Measurements from ENCODE around the gene MLN.

MLN gene

DNA sequence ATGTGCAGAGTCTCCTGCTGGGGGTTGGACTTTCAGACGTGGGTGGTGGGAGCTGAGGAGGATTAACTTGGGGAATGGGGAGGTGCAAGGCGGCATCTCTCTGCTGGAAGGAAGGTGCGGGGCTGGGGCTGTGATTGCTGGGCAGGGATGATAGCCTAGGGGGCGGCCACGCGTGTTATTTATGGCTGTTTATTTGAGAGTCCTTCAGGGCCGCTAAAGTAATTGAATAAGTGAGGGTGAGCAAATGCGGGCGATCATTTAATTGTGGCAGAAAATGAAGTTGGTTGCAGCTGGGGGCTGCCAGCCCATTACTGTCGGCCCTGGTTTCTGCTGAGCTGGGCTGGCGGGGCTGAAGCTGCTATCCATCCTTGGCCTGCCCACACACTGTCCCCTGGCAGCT lies 49.6 kb downstream of the MLN start:
- DNase-seq (ENCODE audit: low read depth) = no peak
- no peak overlapping the region for H3K4me3 ChIP-seq (ENCODE audit: low read length)
- TF ChIP-seq, protein P1, sequence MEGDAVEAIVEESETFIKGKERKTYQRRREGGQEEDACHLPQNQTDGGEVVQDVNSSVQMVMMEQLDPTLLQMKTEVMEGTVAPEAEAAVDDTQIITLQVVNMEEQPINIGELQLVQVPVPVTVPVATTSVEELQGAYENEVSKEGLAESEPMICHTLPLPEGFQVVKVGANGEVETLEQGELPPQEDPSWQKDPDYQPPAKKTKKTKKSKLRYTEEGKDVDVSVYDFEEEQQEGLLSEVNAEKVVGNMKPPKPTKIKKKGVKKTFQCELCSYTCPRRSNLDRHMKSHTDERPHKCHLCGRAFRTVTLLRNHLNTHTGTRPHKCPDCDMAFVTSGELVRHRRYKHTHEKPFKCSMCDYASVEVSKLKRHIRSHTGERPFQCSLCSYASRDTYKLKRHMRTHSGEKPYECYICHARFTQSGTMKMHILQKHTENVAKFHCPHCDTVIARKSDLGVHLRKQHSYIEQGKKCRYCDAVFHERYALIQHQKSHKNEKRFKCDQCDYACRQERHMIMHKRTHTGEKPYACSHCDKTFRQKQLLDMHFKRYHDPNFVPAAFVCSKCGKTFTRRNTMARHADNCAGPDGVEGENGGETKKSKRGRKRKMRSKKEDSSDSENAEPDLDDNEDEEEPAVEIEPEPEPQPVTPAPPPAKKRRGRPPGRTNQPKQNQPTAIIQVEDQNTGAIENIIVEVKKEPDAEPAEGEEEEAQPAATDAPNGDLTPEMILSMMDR (IDR thresholded peaks at IDR 0.05; ENCODE audit: insufficient read depth, low read depth, low read length, missing control alignments) = no peak

DNA sequence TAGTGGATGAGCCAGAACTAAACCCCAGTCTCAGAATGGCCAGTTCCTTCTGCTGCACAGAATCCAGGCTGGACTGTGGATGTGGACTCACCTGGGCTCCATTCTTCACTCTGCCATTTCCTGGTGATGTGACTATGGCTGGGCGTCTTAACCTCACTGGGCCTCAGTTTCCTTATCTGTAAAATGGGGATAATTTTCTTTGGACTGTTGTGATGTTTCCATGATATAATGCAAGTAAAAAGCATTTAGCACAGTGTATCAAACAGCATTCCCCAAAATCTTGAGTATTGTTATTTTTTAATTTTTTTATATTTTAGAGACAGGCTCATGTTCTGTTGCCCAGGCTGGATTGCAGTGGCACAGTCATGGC lies 51.2 kb downstream of the MLN start:
- no peak overlapping the region for H3K4me3 ChIP-seq (ENCODE audit: low read length)
- no peak for DNase-seq (ENCODE audit: low read depth)

DNA sequence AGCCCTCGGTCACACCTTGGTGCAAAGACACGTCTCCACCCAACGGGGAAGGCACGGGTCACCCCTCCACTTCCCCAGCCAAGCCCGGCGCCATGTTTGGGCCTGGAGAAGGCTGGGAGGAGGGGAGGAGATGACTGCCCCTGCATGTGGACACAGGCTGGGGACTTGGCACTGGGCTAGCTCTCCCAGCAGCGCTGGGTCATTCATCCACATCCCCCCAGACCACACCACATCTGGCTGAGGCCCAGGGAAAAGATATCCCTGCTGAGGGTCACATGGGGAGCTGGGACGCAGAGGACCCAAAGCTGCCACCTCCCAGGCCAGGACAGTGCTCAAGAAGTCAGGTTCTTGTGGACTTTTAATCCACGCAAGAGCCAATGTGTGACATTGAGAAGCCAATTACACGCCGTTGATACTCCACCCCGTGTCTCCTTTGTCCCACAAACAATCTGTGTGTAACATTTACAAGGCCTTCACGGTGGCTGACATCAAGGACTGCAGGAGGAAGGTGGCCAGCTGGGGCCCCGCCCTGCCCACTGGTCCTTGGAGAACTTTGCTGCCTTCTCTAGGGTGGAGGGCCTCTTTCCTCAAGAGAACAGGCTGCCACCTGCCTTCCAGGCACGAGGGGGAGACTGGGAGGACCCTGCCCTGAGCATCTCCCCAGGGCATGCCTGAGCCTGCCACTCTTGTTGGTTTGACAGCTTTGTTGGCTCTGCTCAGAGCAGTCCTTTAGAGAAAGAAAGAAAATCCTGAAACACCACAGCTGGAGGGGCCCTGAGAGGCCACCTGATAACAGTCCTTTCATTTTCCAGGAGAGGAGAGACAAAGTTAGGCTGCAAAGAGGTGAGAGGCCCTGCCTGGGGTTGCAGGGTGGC lies 51.8 kb downstream of the MLN start:
- TF ChIP-seq, protein P1 (IDR thresholded peaks at IDR 0.05; ENCODE audit: insufficient read depth, low read depth, low read length, missing control alignments) = peak; percentile 15

More for the DNA sequence above, 51.2 kb downstream of the MLN start:
- TF ChIP-seq, protein P1 (IDR thresholded peaks at IDR 0.05; ENCODE audit: insufficient read depth, low read depth, low read length, missing control alignments) = no peak

DNA sequence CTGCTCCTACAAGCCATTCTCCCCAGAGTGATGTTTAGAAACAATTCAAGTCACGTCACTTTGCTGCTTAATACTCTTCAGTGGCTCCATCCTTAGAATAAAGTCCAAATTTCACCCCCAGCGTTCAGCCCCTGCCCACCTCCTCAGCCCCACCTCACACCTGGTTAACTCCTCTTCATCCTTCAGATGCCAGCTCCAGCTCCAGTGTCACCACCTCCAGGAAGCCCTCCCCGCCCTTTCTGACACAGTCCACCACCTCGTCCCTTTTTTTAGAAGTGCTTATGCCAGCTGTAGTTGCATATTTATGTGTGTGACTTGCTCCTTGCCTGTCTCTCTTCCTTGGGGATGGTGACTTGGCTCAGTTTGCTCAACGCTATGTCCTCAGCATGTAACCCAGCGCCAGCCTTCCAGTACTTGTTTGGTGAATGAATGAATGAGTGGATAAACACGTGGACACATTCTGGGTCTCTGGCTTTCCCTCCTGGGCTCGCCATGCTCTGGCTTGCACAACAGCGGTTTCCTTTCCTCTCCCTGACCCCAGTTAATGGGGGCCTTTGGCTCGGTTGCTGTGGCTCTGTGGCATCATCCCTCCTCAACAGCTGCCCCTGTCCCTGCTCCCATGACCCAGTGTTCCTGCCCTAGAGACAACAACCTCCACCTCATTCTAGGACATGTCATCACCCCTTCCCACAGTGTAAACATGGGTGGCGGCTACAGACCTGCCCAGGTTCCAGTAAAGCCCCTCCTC lies 53.4 kb downstream of the MLN start:
- TF ChIP-seq, protein P1 (IDR thresholded peaks at IDR 0.05; ENCODE audit: insufficient read depth, low read depth, low read length, missing control alignments) = no peak
- no peak overlapping the region for H3K4me3 ChIP-seq (ENCODE audit: low read length)
- DNase-seq (ENCODE audit: low read depth) = no peak

More for the DNA sequence above, 51.8 kb downstream of the MLN start:
- no peak overlapping the region for H3K4me3 ChIP-seq (ENCODE audit: low read length)
- peak; percentile 60 for DNase-seq (ENCODE audit: low read depth)

DNA sequence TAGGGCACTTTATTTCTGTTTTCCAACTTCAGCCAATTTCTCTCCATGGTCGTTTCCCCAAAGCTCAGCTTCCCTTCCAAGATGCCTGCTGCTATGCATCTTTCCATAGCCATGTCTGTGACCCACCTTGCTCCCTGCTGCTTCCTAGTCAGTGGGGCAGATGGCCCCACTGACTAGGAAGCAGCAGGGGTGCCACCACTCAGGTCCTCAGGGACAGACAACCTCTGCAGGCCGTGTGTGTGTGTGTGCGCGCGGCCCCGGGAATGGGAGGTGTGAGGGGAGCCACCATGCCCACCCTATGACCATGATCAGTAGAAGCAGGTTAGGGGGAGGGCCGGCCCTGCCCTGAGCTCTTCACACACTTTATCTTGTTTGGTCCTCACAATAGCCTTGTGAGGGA lies 54.4 kb downstream of the MLN start:
- no peak for DNase-seq (ENCODE audit: low read depth)
- TF ChIP-seq, protein P1 (IDR thresholded peaks at IDR 0.05; ENCODE audit: insufficient read depth, low read depth, low read length, missing control alignments) = no peak
- H3K4me3 ChIP-seq (ENCODE audit: low read length) = no peak overlapping the region

DNA sequence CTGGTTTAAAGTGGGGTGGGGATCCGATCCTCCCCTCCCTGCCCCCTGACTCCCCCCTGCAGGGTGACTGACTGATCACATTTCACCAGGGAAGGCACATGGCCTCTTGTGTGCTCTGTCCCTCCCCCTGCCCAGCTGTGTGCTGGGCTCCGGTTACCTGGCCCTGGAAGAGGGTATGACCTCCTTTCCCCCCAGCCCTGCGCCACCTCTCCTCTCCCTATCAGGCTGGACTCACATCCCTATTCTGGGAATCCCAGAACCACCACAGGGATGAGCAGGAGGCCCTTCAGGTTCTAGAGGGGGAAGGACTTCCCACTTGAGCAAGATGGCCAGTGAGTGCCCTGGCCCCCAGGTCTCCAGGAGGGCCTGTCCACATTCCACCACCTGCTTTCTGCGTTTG lies 55.0 kb downstream of the MLN start:
- H3K4me3 ChIP-seq (ENCODE audit: low read length) = no peak overlapping the region
- TF ChIP-seq, protein P1 (IDR thresholded peaks at IDR 0.05; ENCODE audit: insufficient read depth, low read depth, low read length, missing control alignments) = no peak
- no peak for DNase-seq (ENCODE audit: low read depth)
